Mesenchymal stem cell (in vitro differentiated cells and primary cell): ENCODE results near the gene SAMD1.

ENCODE experiments used
- DNase-seq: peaks from one replicate; pipeline ENCODE4 v3.0.0-alpha.2; 2013
- H2AFZ ChIP-seq: one replicate; pipeline ENCODE4 v1.6.1; 2013; ENCODE audit warnings: low read depth, mild to moderate bottlenecking, control low read depth, inconsistent platforms, low read length, moderate library complexity
- H2AK5ac ChIP-seq: 2 replicates; pipeline ENCODE4 v1.6.1; 2013; ENCODE audit warnings: low read length, moderate library complexity, mild to moderate bottlenecking, inconsistent platforms; ENCODE audit not compliant: severe bottlenecking
- H2BK120ac ChIP-seq: one replicate; pipeline ENCODE4 v1.6.1; 2013; ENCODE audit warnings: low read depth, mild to moderate bottlenecking, inconsistent platforms, low read length, moderate library complexity
- H2BK12ac ChIP-seq, 2 experiments: one replicate each; pipeline ENCODE4 v1.6.1; 2013; ENCODE audit warnings: inconsistent platforms in 2 of 2, low read length in 2 of 2, mild to moderate bottlenecking in 2 of 2, moderate library complexity in 2 of 2, control low read depth in 1 of 2
- H2BK15ac ChIP-seq: one replicate; pipeline ENCODE4 v1.6.1; 2013; ENCODE audit warnings: mild to moderate bottlenecking, low read depth, inconsistent platforms; ENCODE audit not compliant: poor library complexity, severe bottlenecking
- H2BK5ac ChIP-seq: 2 replicates; pipeline ENCODE4 v1.6.1; 2013; ENCODE audit warnings: low read depth, mild to moderate bottlenecking, low read length, control low read depth, inconsistent platforms; ENCODE audit not compliant: poor library complexity, severe bottlenecking
- H3K14ac ChIP-seq, 2 experiments: one replicate each; pipeline ENCODE4 v1.6.1; 2013; ENCODE audit warnings: inconsistent platforms in 2 of 2, low read length in 2 of 2, control low read depth in 1 of 2, mild to moderate bottlenecking in 1 of 2, moderate library complexity in 1 of 2
- H3K18ac ChIP-seq, 2 experiments: one replicate each; pipeline ENCODE4 v1.6.1; 2013; ENCODE audit warnings: inconsistent platforms in 2 of 2, low read length in 2 of 2, control low read depth in 1 of 2, low read depth in 1 of 2, mild to moderate bottlenecking in 1 of 2
- H3K23ac ChIP-seq, 2 experiments: one replicate each; pipeline ENCODE4 v1.6.1; 2013; ENCODE audit warnings: inconsistent platforms in 2 of 2, low read length in 2 of 2, mild to moderate bottlenecking in 2 of 2, moderate library complexity in 2 of 2, control low read depth in 1 of 2
- H3K27ac ChIP-seq: 2 replicates; pipeline ENCODE4 v1.5.1; 2013; ENCODE audit warnings: mild to moderate bottlenecking, moderate library complexity, low read length, control low read depth, inconsistent platforms; ENCODE audit not compliant: poor library complexity, severe bottlenecking
- H3K27me3 ChIP-seq, 2 experiments: 2 replicates each; pipeline versions ENCODE4 v1.6.1 to v1.7.0; 2013; ENCODE audit warnings: low read length in 2 of 2, mild to moderate bottlenecking in 2 of 2, moderate library complexity in 2 of 2, control low read depth in 1 of 2, inconsistent platforms in 1 of 2; ENCODE audit not compliant: control insufficient read depth in 1 of 2, insufficient read depth in 1 of 2
- H3K36me3 ChIP-seq, 2 experiments: 2 replicates each; pipeline versions ENCODE4 v1.6.1 to v1.7.0; 2013; ENCODE audit warnings: low read length in 2 of 2, control low read depth in 1 of 2, inconsistent platforms in 1 of 2, low read depth in 1 of 2, mild to moderate bottlenecking in 1 of 2; ENCODE audit not compliant: insufficient read depth in 2 of 2, control insufficient read depth in 1 of 2
- H3K4ac ChIP-seq, 2 experiments: one replicate each; pipeline ENCODE4 v1.6.1; 2013; ENCODE audit warnings: inconsistent platforms in 2 of 2, low read length in 2 of 2, mild to moderate bottlenecking in 2 of 2, moderate library complexity in 2 of 2, control low read depth in 1 of 2, low read depth in 1 of 2
- H3K4me1 ChIP-seq: 2 replicates; pipeline ENCODE4 v1.6.1; 2013; ENCODE audit warnings: low read depth, low read length, control low read depth; ENCODE audit not compliant: control insufficient read depth, insufficient read depth
- H3K4me2 ChIP-seq: 2 replicates; pipeline ENCODE4 v1.6.1; 2013; ENCODE audit warnings: low read length, mild to moderate bottlenecking, inconsistent platforms; ENCODE audit not compliant: poor library complexity, severe bottlenecking
- H3K4me3 ChIP-seq, 2 experiments: 2 replicates each; pipeline versions ENCODE4 v1.5.1 to v1.7.0; 2013; ENCODE audit warnings: low read length in 2 of 2, mild to moderate bottlenecking in 2 of 2, control low read depth in 1 of 2, low read depth in 1 of 2; ENCODE audit not compliant: insufficient read depth in 1 of 2
- H3K79me1 ChIP-seq: replicated peaks from 2 replicates; pipeline ENCODE4 v1.6.1; 2013; ENCODE audit warnings: mild to moderate bottlenecking, control low read depth, low read length, inconsistent platforms; ENCODE audit not compliant: poor library complexity, severe bottlenecking
- H3K9ac ChIP-seq: 2 replicates; pipeline ENCODE4 v1.7.0; 2013; ENCODE audit warnings: mild to moderate bottlenecking, low read length, moderate library complexity
- H3K9me3 ChIP-seq: 2 replicates; pipeline ENCODE4 v1.7.0; 2013; ENCODE audit warnings: mild to moderate bottlenecking, low read length; ENCODE audit not compliant: control insufficient read depth
- H4K8ac ChIP-seq: one replicate; pipeline ENCODE4 v1.6.1; 2013; ENCODE audit warnings: inconsistent platforms, mild to moderate bottlenecking, low read length, moderate library complexity
- H4K91ac ChIP-seq: one replicate; pipeline ENCODE4 v1.6.1; 2013; ENCODE audit warnings: mild to moderate bottlenecking, low read length, inconsistent platforms
- WGBS: methylation state at CpG from one replicate; pipeline ENCODE4 v1.1.7; 2013; ENCODE audit warnings: mixed read lengths; 5-methylcytosine and 5-hydroxymethylcytosine counted together

Gene SAMD1

DNA sequence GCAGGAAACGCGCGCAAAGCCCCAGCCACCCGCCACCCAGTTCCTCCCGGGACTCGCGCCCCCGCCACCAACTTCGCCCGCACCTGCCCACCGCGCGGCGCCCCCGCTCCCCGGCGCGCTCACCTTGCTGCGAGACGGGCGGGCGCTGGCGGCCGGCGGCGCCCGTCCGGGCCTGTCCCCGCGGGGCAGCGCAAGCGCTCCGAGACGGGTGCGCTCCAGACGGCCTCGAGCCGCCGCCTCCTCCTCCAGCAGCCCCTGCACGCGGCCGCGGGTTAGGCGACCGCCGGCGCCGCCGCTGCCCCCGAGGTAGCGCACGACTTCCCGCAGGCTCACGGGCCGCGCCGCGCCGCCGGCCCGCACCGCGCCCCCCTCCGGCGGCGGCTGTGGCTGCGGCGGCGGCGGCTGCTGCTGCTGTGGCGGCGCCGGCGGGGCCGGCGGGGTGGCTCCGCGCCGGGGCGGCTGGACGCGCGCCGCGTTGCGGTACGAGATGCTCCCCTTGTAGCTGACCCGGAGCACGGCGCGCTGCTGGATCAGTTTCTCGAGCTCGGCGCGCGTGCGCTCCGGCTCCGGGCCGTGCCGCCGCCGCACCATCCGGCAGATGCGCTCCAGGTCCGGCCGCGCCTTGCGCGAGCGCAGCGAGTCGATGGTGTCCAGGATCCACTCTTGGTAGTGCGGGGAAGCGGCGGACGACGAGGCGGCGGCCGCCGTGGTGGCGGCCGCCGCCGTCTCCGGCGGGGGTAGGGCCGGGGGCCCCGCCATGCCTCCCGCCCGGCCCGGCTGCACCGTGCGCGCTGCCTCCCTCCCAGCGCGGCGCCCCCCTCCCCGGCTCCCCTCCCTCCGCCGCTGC, 666 bp downstream of the SAMD1 start:
- peak; percentile 74 for DNase-seq
- H3K27me3 ChIP-seq: no peaks in the 10 kb centered on the region
- H2BK5ac ChIP-seq: no peak overlapping the region
- H3K9ac ChIP-seq: peak overlapping the region; percentile 62
- no peak overlapping the region for H2AK5ac ChIP-seq
- H4K91ac ChIP-seq: no peak overlapping the region
- peak overlapping the region; percentile 61 for H2BK120ac ChIP-seq
- H3K4me3 ChIP-seq: peak overlapping the region; percentile 73 to 75
- peak overlapping the region in 1 of 2 experiments; percentile 68 for H3K14ac ChIP-seq
- no peak overlapping the region for H2BK12ac ChIP-seq
- H4K8ac ChIP-seq: no peak overlapping the region
- peaks cover 16 to 26% of the 10 kb centered on the region in 2 experiments for H3K36me3 ChIP-seq
- H3K4me1 ChIP-seq: peaks cover 13% of the 10 kb centered on the region
- no peak overlapping the region for H2AFZ ChIP-seq
- no peak overlapping the region for H3K4ac ChIP-seq
- peak overlapping the region; percentile 75 to 86 for H3K18ac ChIP-seq
- H3K9me3 ChIP-seq: peaks cover 8% of the 10 kb centered on the region
- peaks cover 8% of the 10 kb centered on the region for H3K79me1 ChIP-seq
- no peak overlapping the region for H2BK15ac ChIP-seq
- WGBS: under 1% methylated on average over 49 of the region's 142 CpGs
- no peak overlapping the region for H3K27ac ChIP-seq
- peak overlapping the region; percentile 77 for H3K4me2 ChIP-seq
- no peak overlapping the region for H3K23ac ChIP-seq

DNA sequence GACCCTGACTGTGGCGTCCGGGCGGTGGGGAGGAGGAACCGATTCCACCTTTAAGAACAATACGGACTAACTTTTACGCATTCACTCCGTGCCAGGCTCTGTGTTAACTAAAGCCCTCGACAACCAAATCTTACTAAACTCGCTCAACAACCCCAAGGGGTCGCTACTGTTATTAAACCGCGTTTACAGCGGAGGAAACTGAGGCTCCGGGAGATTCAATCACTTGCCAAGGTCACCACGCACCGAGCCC, 1.2 kb downstream of the SAMD1 start:
- Histone ChIP-seq H3K4me3 (peak overlapping the region; percentile 73 to 75), H2BK12ac (no peak overlapping the region)

DNA sequence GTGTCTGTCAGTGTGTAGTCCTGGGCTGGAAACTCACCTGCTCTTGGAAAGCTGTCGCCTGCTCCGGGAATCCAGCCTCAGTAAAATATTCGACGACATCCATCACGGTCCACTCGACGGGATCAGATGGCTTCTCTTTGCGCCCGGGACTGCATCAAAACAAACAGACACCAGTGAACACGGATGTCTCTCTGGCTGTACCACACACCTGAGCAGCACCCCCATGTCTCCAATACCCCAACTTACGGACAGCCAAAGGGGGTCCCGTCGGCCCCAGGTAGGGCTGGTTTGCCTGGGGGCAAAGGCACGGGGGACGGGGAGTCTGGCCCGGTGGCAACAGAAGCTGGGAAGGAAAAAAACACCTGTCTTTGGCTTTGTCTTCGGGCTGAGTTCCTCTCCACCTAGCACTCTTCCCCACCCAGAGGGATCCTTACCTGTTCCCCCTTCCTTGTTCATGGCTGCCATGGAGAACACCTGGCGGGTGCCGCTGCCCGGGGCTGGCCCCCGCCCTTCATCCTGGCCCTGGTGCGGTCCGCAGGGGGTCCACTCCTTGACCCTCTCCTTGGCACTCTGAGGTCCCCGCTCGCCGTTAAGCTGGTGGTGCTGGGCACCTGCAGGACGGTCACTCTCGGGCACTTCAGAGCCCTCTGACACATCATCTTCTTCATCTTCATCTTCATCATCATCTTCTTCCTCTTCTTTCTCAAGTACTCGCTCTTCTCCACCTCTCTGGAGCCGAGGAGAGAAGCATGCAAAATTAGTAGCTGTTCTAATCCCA, 1.7 kb downstream of the SAMD1 start:
- 92% methylated on average over 30 of the region's 30 CpGs for WGBS
- Histone ChIP-seq H2BK5ac (no peak overlapping the region), H3K4me2 (peak overlapping the region; percentile 77), H4K8ac (no peak overlapping the region), H3K14ac (no peak overlapping the region), H3K9me3 (peaks cover 8% of the 10 kb centered on the region), H2AFZ (no peak overlapping the region), H2AK5ac (no peak overlapping the region), H2BK15ac (no peak overlapping the region), H3K27ac (no peak overlapping the region), H3K4ac (no peak overlapping the region), H3K4me1 (peaks cover 13% of the 10 kb centered on the region), H3K36me3 (peaks cover 16 to 22% of the 10 kb centered on the region in 2 experiments), H3K79me1 (peaks cover 8% of the 10 kb centered on the region), H3K27me3 (no peaks in the 10 kb centered on the region), H2BK120ac (no peak overlapping the region), H3K23ac (no peak overlapping the region), H3K4me3 (peak overlapping the region in 1 of 2 experiments; percentile 73), H3K9ac (peak overlapping the region; percentile 62), H2BK12ac (no peak overlapping the region), H4K91ac (no peak overlapping the region), H3K18ac (no peak overlapping the region)
- DNase-seq: no peak

More for the DNA sequence above, 1.2 kb downstream of the SAMD1 start:
- Histone ChIP-seq H3K4me2 (peak overlapping the region; percentile 77), H2BK5ac (no peak overlapping the region), H2BK15ac (no peak overlapping the region), H3K4ac (no peak overlapping the region), H3K79me1 (peaks cover 8% of the 10 kb centered on the region), H3K14ac (peak overlapping the region in 1 of 2 experiments; percentile 56), H2AK5ac (no peak overlapping the region), H3K36me3 (peaks cover 16 to 22% of the 10 kb centered on the region in 2 experiments), H4K91ac (no peak overlapping the region), H3K4me1 (peaks cover 13% of the 10 kb centered on the region), H3K23ac (no peak overlapping the region), H3K18ac (peak overlapping the region in 1 of 2 experiments; percentile 29), H3K9me3 (peaks cover 8% of the 10 kb centered on the region), H3K27me3 (no peaks in the 10 kb centered on the region), H3K27ac (no peak overlapping the region), H3K9ac (peak overlapping the region; percentile 62), H2AFZ (no peak overlapping the region), H4K8ac (no peak overlapping the region), H2BK120ac (no peak overlapping the region)
- DNase-seq: no peak
- 25% methylated on average over 13 of the region's 16 CpGs for WGBS

DNA sequence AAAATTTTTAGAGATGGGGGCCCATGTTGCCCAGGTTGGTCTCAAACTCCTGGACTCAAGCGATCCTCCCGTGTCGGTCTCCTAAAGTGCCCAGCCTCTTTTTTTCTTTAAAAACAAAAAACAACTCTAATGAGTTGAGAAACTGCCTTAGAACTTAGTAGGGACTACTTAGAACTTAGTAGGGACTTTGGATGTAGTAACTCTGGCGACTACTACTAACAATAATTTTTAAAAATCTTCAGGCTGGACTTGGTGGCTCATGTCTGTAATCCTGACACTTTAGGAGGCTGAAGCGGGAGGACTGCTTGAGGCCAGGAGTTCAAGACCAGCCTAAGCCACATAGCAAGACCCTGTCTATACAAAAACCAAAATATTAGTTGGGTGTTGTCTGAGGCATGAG, 4.5 kb downstream of the SAMD1 start:
- Histone ChIP-seq H3K4me2 (no peak overlapping the region), H3K79me1 (peaks cover 11% of the 10 kb centered on the region), H3K14ac (no peak overlapping the region), H2BK5ac (no peak overlapping the region), H3K36me3 (peaks cover 10 to 23% of the 10 kb centered on the region in 2 experiments), H3K27ac (no peak overlapping the region), H4K8ac (no peak overlapping the region), H3K4me1 (peaks cover 11% of the 10 kb centered on the region), H2BK12ac (no peak overlapping the region), H3K4me3 (no peak overlapping the region), H4K91ac (no peak overlapping the region), H3K18ac (no peak overlapping the region), H3K27me3 (no peaks in the 10 kb centered on the region), H3K23ac (no peak overlapping the region), H2AK5ac (no peak overlapping the region), H3K4ac (no peak overlapping the region), H2BK15ac (no peak overlapping the region), H2AFZ (no peak overlapping the region), H2BK120ac (no peak overlapping the region), H3K9ac (no peak overlapping the region), H3K9me3 (no peaks in the 10 kb centered on the region)
- WGBS: no CpG with 5 or more reads among the region's 5 CpGs
- no peak for DNase-seq
